Upper lobe of right lung (tissue), 1 donor: Measurements from ENCODE around the gene DNAH2. TPM values are rescaled to one million over a fixed set of nuclear protein-coding genes. Genes with fewer than 3 reads are reported as not detected.

Source experiments
- ATAC-seq: fragments of 200-7000 bp; cut with Tn5 transposase; one replicate; pipeline ENCODE4 v1.9.1; 2020; ENCODE audit warnings: mild to moderate bottlenecking, moderate library complexity
- DNase-seq: peaks from one replicate; pipeline ENCODE4 v3.0.0-alpha.2; 2020
- H3K27ac ChIP-seq: fragments of 200-600 bp; one replicate; pipeline ENCODE4 v1.8.0; 2022
- H3K27me3 ChIP-seq: fragments of 200-600 bp; one replicate; pipeline ENCODE4 v1.8.0; 2022; ENCODE audit warnings: mild to moderate bottlenecking
- H3K36me3 ChIP-seq: fragments of 200-600 bp; one replicate; pipeline ENCODE4 v1.8.0; 2022
- H3K4me1 ChIP-seq: fragments of 200-600 bp; one replicate; pipeline ENCODE4 v1.8.0; 2022
- H3K4me3 ChIP-seq: fragments of 200-600 bp; one replicate; pipeline ENCODE4 v1.8.0; 2022; ENCODE audit warnings: mild to moderate bottlenecking
- H3K9me3 ChIP-seq: fragments of 200-600 bp; one replicate; pipeline ENCODE4 v1.8.0; 2022
- CTCF ChIP-seq: fragments of 200-600 bp; IDR thresholded peaks from one replicate; pipeline ENCODE4 v1.8.0; 2022; ENCODE audit warnings: antibody characterized with exemption
- intact Hi-C: fragments of 100-400 bp; cut with DNase I; formaldehyde crosslinking; loops from one replicate; pipeline ENCODE4 v1.11.0; 2022
- total RNA-seq: library from RNA; stranded (reverse); fragmentation: NEBNext Ultra II Directional; extraction: Animal tissue kit (Norgen Biotek cat#: 25700); gene quantifications from one replicate; pipeline ENCODE4 v1.2.1, GENCODE V29; 2021
- donor health status: DM: no; HTN: yes; CAD: no; lungs with severe emphysema.

The DNAH2 gene
- total RNA-seq, 1 donor from 2014 or later = 0.58 TPM

DNA sequence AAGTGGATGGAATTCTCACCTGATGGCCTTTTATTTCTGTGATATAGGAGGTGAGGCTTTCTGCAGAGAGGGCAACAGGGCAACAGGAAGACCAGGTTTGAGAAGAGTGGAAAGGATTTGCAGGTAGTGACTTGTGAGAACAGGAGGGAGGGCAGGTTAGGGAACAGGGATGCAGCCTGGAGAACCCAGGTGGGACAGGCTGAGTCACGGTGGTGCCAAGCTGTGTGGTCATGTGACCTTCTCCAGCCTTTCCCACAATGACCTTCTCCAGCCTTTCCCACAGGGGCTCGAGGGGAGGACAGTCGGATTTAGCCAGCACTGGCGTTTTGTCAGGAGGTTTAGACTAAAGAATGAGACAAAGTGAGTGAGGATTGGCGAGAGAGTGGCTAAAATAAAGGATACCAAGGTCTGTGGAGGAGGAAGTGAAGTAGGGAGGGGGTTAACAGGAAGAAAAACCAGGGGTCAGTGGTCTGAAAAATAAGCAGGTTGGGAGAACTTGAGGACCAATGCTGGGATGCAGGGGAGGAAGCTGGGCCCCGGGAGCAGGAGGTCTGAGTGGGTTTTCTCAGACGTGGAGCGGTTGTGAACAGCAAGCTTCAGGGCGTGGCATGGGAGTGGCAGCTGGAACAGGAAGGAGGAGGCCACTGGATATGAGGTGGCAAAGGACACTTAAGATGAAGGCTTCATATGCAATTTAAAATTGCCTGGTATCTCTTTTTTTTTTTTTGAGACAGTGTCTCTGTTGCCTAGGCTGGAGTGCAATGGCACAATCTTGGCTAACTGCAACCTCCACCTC lies 37.7 kb downstream of the DNAH2 start:
- Histone ChIP-seq H3K27me3 (no peaks in the 10 kb centered on the region), H3K4me1 (no peaks in the 10 kb centered on the region), H3K27ac (no peak overlapping the region), H3K36me3 (no peaks in the 10 kb centered on the region), H3K9me3 (no peaks in the 10 kb centered on the region), H3K4me3 (no peak overlapping the region)
- no peak for TF ChIP-seq CTCF
- DNase-seq (no peak), ATAC-seq (no peak)
- intact Hi-C loops = no loop called here

GRCh38 chr17:7756968-7757367 lies 39.4 kb downstream of the DNAH2 start:
- no peak for TF ChIP-seq CTCF
- Histone ChIP-seq H3K9me3 (no peaks in the 10 kb centered on the region), H3K27me3 (no peaks in the 10 kb centered on the region), H3K27ac (no peak overlapping the region), H3K36me3 (no peaks in the 10 kb centered on the region), H3K4me1 (no peaks in the 10 kb centered on the region), H3K4me3 (no peak overlapping the region)
- intact Hi-C loops = no loop called here
- ATAC-seq = no peak
- DNase-seq = no peak

DNA sequence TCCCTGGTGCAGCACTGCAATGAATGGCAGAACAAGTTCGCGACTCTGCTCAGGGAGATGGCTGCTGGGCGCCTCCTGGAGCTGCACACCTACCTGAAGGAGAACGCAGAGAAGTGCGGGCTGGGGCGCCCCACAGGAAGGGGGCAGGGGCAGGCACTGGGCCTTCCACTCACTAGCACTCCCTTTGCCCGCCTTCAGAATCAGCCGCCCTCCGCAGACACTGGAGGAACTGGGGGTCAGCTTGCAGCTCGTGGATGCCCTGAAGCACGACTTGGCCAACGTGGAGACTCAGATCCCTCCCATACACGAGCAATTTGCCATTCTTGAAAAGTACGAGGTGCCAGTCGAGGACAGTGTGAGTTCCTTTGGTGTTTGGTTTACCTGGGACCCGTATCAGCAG lies 46.4 kb downstream of the DNAH2 start:
- Histone ChIP-seq H3K4me3 (no peak overlapping the region), H3K9me3 (no peaks in the 10 kb centered on the region), H3K4me1 (no peaks in the 10 kb centered on the region), H3K27ac (no peak overlapping the region), H3K27me3 (no peaks in the 10 kb centered on the region), H3K36me3 (no peaks in the 10 kb centered on the region)
- no peak for TF ChIP-seq CTCF
- no peak for ATAC-seq
- intact Hi-C loops = no loop called here
- DNase-seq = peak; percentile 55

GRCh38 chr17:7767004-7767403 lies 49.5 kb downstream of the DNAH2 start:
- ATAC-seq = no peak
- H3K4me3 ChIP-seq = no peak overlapping the region
- intact Hi-C loops = no loop called here

GRCh38 chr17:7767405-7768021 lies 50.0 kb downstream of the DNAH2 start:
- intact Hi-C loops = no loop called here
- Histone ChIP-seq H3K36me3 (no peaks in the 10 kb centered on the region), H3K4me1 (no peaks in the 10 kb centered on the region), H3K4me3 (no peak overlapping the region), H3K27ac (no peak overlapping the region), H3K27me3 (no peaks in the 10 kb centered on the region), H3K9me3 (no peaks in the 10 kb centered on the region)
- DNase-seq = peak; percentile 70
- ATAC-seq = peak; percentile 81
- TF ChIP-seq CTCF = no peak

More at GRCh38 chr17:7767004-7767403, 49.5 kb downstream of the DNAH2 start:
- Histone ChIP-seq H3K36me3 (no peaks in the 10 kb centered on the region), H3K4me1 (no peaks in the 10 kb centered on the region), H3K27ac (no peak overlapping the region), H3K9me3 (no peaks in the 10 kb centered on the region), H3K27me3 (no peaks in the 10 kb centered on the region)
- DNase-seq = no peak
- no peak for TF ChIP-seq CTCF
